SK-N-SH treated with all-trans-retinoic acid at 6 μM for 48 hours (cell line): ENCODE results near the gene PPY.

Experiments used
- ATAC-seq: fragments of 200-7000 bp; cut with Tn5 transposase; 3 replicates; pipeline ENCODE4 v1.9.1; 2020; ENCODE audit warnings: mild to moderate bottlenecking, moderate library complexity
- ARNTL ChIP-seq: fragments of 450-650 bp; formaldehyde crosslinking; IDR thresholded peaks from 2 replicates; pipeline ENCODE4 v1.5.0; 2020; ENCODE audit warnings: low read depth, mild to moderate bottlenecking, moderate library complexity, borderline replicate concordance
- BACH2 ChIP-seq: fragments of 250-450 bp; sonication (Bioruptor Pico); IDR thresholded peaks from 2 replicates; pipeline ENCODE4 v1.9.0; 2021; ENCODE audit warnings: mild to moderate bottlenecking, borderline replicate concordance
- CSDC2 ChIP-seq: fragments of 250-450 bp; sonication (Bioruptor Pico); IDR thresholded peaks from 2 replicates; pipeline ENCODE4 v1.5.0; 2020; ENCODE audit warnings: mild to moderate bottlenecking, moderate library complexity
- ESRRG ChIP-seq: fragments of 250-450 bp; sonication (Bioruptor Pico); IDR thresholded peaks from 2 replicates; pipeline ENCODE4 v1.6.1; 2021; ENCODE audit warnings: mild to moderate bottlenecking
- GLIS3 ChIP-seq: fragments of 250-450 bp; sonication (Bioruptor Pico); IDR thresholded peaks from 2 replicates; pipeline ENCODE4 v1.5.0; 2020; ENCODE audit warnings: mild to moderate bottlenecking, moderate library complexity
- ISL1 ChIP-seq: fragments of 250-450 bp; sonication (Bioruptor Pico); IDR thresholded peaks from 2 replicates; pipeline ENCODE4 v2.1.2; 2022; ENCODE audit warnings: mild to moderate bottlenecking, moderate library complexity
- OSR1 ChIP-seq: fragments of 250-450 bp; sonication (Bioruptor Pico); IDR thresholded peaks from 2 replicates; pipeline ENCODE4 v1.8.0; 2022; ENCODE audit warnings: moderate library complexity, mild to moderate bottlenecking, inconsistent platforms
- PPARA ChIP-seq: fragments of 250-450 bp; sonication (Bioruptor Pico); IDR thresholded peaks from 2 replicates; pipeline ENCODE4 v1.5.0; 2020; ENCODE audit warnings: mild to moderate bottlenecking, borderline replicate concordance
- RARB ChIP-seq: fragments of 250-450 bp; sonication (Bioruptor Pico); IDR thresholded peaks from 2 replicates; pipeline ENCODE4 v1.8.0; 2021; ENCODE audit warnings: mild to moderate bottlenecking, moderate library complexity
- SNAI2 ChIP-seq: fragments of 250-450 bp; sonication (Bioruptor Pico); IDR thresholded peaks from 2 replicates; pipeline ENCODE4 v1.5.0; 2020; ENCODE audit warnings: mild to moderate bottlenecking, moderate library complexity
- TCF4 ChIP-seq: fragments of 250-450 bp; sonication (Bioruptor Pico); IDR thresholded peaks from 2 replicates; pipeline ENCODE4 v1.8.0; 2021; ENCODE audit warnings: mild to moderate bottlenecking, moderate library complexity, borderline replicate concordance
- TOX ChIP-seq: fragments of 250-450 bp; sonication (Bioruptor Pico); IDR thresholded peaks from 2 replicates; pipeline ENCODE4 v1.8.0; 2021; ENCODE audit warnings: mild to moderate bottlenecking, moderate library complexity, borderline replicate concordance
- ZC3H10 ChIP-seq: fragments of 250-450 bp; sonication (Bioruptor Pico); IDR thresholded peaks from 2 replicates; pipeline ENCODE4 v1.5.1; 2021; ENCODE audit warnings: mild to moderate bottlenecking, moderate library complexity
- ZFP3 ChIP-seq: fragments of 250-450 bp; sonication (Bioruptor Pico); IDR thresholded peaks from 2 replicates; pipeline ENCODE4 v1.5.0; 2020; ENCODE audit warnings: mild to moderate bottlenecking, moderate library complexity
- ZFP30 ChIP-seq: fragments of 450-650 bp; formaldehyde crosslinking; IDR thresholded peaks from 2 replicates; pipeline ENCODE4 v1.5.0; 2022; ENCODE audit warnings: mild to moderate bottlenecking, moderate library complexity
- ZNF565 ChIP-seq: fragments of 450-650 bp; formaldehyde crosslinking; conservative IDR thresholded peaks from 2 replicates; pipeline ENCODE4 v1.5.0; 2020; ENCODE audit warnings: low read depth, mild to moderate bottlenecking, moderate library complexity
- ZNF70 ChIP-seq: fragments of 450-650 bp; formaldehyde crosslinking; IDR thresholded peaks from 2 replicates; pipeline ENCODE4 v1.5.0; 2020; ENCODE audit warnings: mild to moderate bottlenecking, moderate library complexity
- ZNF8 ChIP-seq: fragments of 450-650 bp; formaldehyde crosslinking; IDR thresholded peaks from 2 replicates; pipeline ENCODE4 v1.5.0; 2020; ENCODE audit warnings: mild to moderate bottlenecking, moderate library complexity
- TF ChIP-seq, protein P1 (sequence below): fragments of 250-450 bp; sonication (Bioruptor Pico); IDR thresholded peaks from 2 replicates; pipeline ENCODE4 v1.5.1; 2021; ENCODE audit warnings: mild to moderate bottlenecking, moderate library complexity
- TF ChIP-seq, protein P2 (sequence below): fragments of 250-450 bp; sonication (Bioruptor Pico); IDR thresholded peaks from 2 replicates; pipeline ENCODE4 v1.8.0; 2020; ENCODE audit warnings: mild to moderate bottlenecking, moderate library complexity, borderline replicate concordance
- TF ChIP-seq, protein P3 (sequence below): fragments of 250-450 bp; sonication (Bioruptor Pico); IDR thresholded peaks from 2 replicates; pipeline ENCODE4 v1.5.0; 2020; ENCODE audit warnings: mild to moderate bottlenecking, moderate library complexity
- TF ChIP-seq, protein P4 (sequence below): fragments of 250-450 bp; sonication (Bioruptor Pico); IDR thresholded peaks from 2 replicates; pipeline ENCODE4 v1.8.0; 2021; ENCODE audit warnings: low read depth, mild to moderate bottlenecking, moderate library complexity, borderline replicate concordance
- TF ChIP-seq, protein P5 (sequence below): fragments of 250-450 bp; sonication (Bioruptor Pico); IDR thresholded peaks from 2 replicates; pipeline ENCODE4 v1.5.1; 2020; ENCODE audit warnings: low read depth, mild to moderate bottlenecking, moderate library complexity

Gene PPY

DNA sequence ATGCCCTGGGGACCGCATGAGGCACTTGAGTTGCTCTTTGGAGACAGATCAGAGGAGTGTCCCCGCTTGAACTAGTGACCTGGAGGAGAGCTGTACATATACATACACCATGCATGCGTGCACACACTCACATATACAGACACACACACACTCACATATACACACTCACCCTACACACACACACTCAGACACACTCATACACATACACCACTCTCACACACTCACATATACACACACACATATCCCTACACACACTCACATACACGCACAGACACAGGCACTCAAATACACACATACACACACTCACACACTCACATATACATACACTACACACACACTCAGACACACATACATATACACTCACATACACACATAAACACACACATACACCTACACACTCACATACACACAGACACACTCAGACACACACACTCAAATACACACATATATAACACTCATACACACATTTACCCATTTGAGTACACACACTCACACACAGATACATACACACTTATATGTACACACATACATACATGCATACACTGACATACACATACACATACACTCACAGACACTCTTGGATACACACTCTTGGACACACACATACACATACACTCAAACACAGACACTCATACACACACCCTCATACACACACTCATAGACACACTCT is 29.5 kb downstream of the PPY start:
- no peak for ATAC-seq
- TF ChIP-seq ESRRG (CRISPR knock-in tag): no peak
- no peak for TF ChIP-seq RARB (CRISPR knock-in tag)
- TF ChIP-seq ZFP30: no peak
- no peak for TF ChIP-seq OSR1 (CRISPR knock-in tag)
- no peak for TF ChIP-seq ARNTL (CRISPR knock-in tag)
- TF ChIP-seq ZFP3 (CRISPR knock-in tag): no peak
- no peak for TF ChIP-seq CSDC2 (CRISPR knock-in tag)
- no peak for TF ChIP-seq PPARA (CRISPR knock-in tag)
- no peak for TF ChIP-seq GLIS3
- TF ChIP-seq, protein P1, sequence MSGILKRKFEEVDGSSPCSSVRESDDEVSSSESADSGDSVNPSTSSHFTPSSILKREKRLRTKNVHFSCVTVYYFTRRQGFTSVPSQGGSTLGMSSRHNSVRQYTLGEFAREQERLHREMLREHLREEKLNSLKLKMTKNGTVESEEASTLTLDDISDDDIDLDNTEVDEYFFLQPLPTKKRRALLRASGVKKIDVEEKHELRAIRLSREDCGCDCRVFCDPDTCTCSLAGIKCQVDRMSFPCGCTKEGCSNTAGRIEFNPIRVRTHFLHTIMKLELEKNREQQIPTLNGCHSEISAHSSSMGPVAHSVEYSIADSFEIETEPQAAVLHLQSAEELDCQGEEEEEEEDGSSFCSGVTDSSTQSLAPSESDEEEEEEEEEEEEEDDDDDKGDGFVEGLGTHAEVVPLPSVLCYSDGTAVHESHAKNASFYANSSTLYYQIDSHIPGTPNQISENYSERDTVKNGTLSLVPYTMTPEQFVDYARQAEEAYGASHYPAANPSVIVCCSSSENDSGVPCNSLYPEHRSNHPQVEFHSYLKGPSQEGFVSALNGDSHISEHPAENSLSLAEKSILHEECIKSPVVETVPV (CRISPR knock-in tag): no peak
- no peak for TF ChIP-seq TOX (CRISPR knock-in tag)
- no peak for TF ChIP-seq ZNF70 (CRISPR knock-in tag)
- no peak for TF ChIP-seq ISL1 (CRISPR knock-in tag)
- TF ChIP-seq, protein P2, sequence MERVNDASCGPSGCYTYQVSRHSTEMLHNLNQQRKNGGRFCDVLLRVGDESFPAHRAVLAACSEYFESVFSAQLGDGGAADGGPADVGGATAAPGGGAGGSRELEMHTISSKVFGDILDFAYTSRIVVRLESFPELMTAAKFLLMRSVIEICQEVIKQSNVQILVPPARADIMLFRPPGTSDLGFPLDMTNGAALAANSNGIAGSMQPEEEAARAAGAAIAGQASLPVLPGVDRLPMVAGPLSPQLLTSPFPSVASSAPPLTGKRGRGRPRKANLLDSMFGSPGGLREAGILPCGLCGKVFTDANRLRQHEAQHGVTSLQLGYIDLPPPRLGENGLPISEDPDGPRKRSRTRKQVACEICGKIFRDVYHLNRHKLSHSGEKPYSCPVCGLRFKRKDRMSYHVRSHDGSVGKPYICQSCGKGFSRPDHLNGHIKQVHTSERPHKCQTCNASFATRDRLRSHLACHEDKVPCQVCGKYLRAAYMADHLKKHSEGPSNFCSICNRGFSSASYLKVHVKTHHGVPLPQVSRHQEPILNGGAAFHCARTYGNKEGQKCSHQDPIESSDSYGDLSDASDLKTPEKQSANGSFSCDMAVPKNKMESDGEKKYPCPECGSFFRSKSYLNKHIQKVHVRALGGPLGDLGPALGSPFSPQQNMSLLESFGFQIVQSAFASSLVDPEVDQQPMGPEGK (CRISPR knock-in tag): no peak
- TF ChIP-seq BACH2 (CRISPR knock-in tag): no peak
- no peak for TF ChIP-seq ZNF565 (CRISPR knock-in tag)

DNA sequence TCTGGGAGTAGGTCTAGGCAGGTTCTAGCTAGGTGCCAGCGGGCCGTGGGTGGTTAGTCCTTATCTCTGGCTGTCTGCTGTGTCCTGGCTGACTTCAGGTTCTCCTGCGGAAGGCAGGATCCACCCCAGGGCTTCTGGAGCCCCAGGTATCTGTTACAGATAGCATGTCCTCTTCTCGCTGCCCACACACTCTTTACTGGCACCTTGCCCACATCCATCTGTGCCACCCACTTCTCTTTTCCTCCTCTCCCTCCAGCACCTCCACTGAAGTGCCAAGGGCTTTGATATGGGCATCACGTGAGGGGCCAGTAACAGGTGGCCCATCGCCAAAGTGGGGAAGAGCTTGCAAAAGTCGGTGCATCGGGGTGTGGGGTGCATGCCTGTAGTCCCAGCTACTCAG is 30.4 kb downstream of the PPY start:
- TF ChIP-seq TCF4 (CRISPR knock-in tag) (no peak), ISL1 (CRISPR knock-in tag) (no peak), ESRRG (CRISPR knock-in tag) (no peak), ZNF565 (CRISPR knock-in tag) (no peak), ZNF70 (CRISPR knock-in tag) (no peak), SNAI2 (no peak), OSR1 (CRISPR knock-in tag) (no peak), ZFP3 (CRISPR knock-in tag) (no peak), ZC3H10 (CRISPR knock-in tag) (no peak), BACH2 (CRISPR knock-in tag) (no peak), PPARA (CRISPR knock-in tag) (no peak), ZFP30 (no peak), ZNF8 (no peak), TOX (CRISPR knock-in tag) (no peak), CSDC2 (CRISPR knock-in tag) (no peak), GLIS3 (no peak)
- TF ChIP-seq, protein P3, sequence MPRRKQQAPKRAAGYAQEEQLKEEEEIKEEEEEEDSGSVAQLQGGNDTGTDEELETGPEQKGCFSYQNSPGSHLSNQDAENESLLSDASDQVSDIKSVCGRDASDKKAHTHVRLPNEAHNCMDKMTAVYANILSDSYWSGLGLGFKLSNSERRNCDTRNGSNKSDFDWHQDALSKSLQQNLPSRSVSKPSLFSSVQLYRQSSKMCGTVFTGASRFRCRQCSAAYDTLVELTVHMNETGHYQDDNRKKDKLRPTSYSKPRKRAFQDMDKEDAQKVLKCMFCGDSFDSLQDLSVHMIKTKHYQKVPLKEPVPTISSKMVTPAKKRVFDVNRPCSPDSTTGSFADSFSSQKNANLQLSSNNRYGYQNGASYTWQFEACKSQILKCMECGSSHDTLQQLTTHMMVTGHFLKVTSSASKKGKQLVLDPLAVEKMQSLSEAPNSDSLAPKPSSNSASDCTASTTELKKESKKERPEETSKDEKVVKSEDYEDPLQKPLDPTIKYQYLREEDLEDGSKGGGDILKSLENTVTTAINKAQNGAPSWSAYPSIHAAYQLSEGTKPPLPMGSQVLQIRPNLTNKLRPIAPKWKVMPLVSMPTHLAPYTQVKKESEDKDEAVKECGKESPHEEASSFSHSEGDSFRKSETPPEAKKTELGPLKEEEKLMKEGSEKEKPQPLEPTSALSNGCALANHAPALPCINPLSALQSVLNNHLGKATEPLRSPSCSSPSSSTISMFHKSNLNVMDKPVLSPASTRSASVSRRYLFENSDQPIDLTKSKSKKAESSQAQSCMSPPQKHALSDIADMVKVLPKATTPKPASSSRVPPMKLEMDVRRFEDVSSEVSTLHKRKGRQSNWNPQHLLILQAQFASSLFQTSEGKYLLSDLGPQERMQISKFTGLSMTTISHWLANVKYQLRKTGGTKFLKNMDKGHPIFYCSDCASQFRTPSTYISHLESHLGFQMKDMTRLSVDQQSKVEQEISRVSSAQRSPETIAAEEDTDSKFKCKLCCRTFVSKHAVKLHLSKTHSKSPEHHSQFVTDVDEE: no peak
- TF ChIP-seq, protein P4, sequence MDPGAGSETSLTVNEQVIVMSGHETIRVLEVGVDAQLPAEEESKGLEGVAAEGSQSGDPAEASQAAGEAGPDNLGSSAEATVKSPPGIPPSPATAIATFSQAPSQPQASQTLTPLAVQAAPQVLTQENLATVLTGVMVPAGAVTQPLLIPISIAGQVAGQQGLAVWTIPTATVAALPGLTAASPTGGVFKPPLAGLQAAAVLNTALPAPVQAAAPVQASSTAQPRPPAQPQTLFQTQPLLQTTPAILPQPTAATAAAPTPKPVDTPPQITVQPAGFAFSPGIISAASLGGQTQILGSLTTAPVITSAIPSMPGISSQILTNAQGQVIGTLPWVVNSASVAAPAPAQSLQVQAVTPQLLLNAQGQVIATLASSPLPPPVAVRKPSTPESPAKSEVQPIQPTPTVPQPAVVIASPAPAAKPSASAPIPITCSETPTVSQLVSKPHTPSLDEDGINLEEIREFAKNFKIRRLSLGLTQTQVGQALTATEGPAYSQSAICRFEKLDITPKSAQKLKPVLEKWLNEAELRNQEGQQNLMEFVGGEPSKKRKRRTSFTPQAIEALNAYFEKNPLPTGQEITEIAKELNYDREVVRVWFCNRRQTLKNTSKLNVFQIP (CRISPR knock-in tag): no peak
- TF ChIP-seq, protein P5, sequence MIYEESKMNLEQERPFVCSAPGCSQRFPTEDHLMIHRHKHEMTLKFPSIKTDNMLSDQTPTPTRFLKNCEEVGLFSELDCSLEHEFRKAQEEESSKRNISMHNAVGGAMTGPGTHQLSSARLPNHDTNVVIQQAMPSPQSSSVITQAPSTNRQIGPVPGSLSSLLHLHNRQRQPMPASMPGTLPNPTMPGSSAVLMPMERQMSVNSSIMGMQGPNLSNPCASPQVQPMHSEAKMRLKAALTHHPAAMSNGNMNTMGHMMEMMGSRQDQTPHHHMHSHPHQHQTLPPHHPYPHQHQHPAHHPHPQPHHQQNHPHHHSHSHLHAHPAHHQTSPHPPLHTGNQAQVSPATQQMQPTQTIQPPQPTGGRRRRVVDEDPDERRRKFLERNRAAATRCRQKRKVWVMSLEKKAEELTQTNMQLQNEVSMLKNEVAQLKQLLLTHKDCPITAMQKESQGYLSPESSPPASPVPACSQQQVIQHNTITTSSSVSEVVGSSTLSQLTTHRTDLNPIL (CRISPR knock-in tag): no peak
- TF ChIP-seq, protein P1 (CRISPR knock-in tag): no peak
- no peak for ATAC-seq
